ENCODE results near the gene KLK11.

KLK11 gene

GRCh38 chr19:51012661-51013190 lies 13.7 kb downstream of the KLK11 start:
- ATAC-seq, result no peak
- TF ChIP-seq ZNF70 (CRISPR knock-in tag; IDR thresholded peaks at IDR 0.05) (no peak), TCF4 (CRISPR knock-in tag; IDR thresholded peaks at IDR 0.05; ENCODE audit: borderline replicate concordance) (no peak), GLIS3 (CRISPR knock-in tag; IDR thresholded peaks at IDR 0.05) (no peak), POU6F1 (CRISPR knock-in tag; IDR thresholded peaks at IDR 0.05; ENCODE audit: borderline replicate concordance, low read depth) (no peak), TOX (CRISPR knock-in tag; IDR thresholded peaks at IDR 0.05; ENCODE audit: borderline replicate concordance) (no peak), CSRNP3 (CRISPR knock-in tag; IDR thresholded peaks at IDR 0.05) (no peak)

GRCh38 chr19:51010066-51010795 lies 16.2 kb downstream of the KLK11 start:
- no peak for TF ChIP-seq ARNTL (CRISPR knock-in tag; IDR thresholded peaks at IDR 0.05; ENCODE audit: borderline replicate concordance, low read depth)
- TF ChIP-seq PPARA (CRISPR knock-in tag; IDR thresholded peaks at IDR 0.05; ENCODE audit: borderline replicate concordance), result no peak
- TF ChIP-seq OSR1 (CRISPR knock-in tag; IDR thresholded peaks at IDR 0.05), result no peak
- TF ChIP-seq BACH2 (CRISPR knock-in tag; IDR thresholded peaks at IDR 0.05; ENCODE audit: borderline replicate concordance), result no peak
- no peak for TF ChIP-seq ZNF565 (CRISPR knock-in tag; conservative IDR thresholded peaks at IDR 0.05; ENCODE audit: low read depth)
- TF ChIP-seq ZFP3 (CRISPR knock-in tag; IDR thresholded peaks at IDR 0.05), result no peak
- TF ChIP-seq TCF4 (CRISPR knock-in tag; IDR thresholded peaks at IDR 0.05; ENCODE audit: borderline replicate concordance), result no peak
- no peak for TF ChIP-seq CSDC2 (CRISPR knock-in tag; IDR thresholded peaks at IDR 0.05)
- TF ChIP-seq TSHZ2 (CRISPR knock-in tag; IDR thresholded peaks at IDR 0.05), result no peak
- no peak for TF ChIP-seq ESRRG (CRISPR knock-in tag; IDR thresholded peaks at IDR 0.05)
- TF ChIP-seq RARB (CRISPR knock-in tag; IDR thresholded peaks at IDR 0.05), result no peak
- no peak for TF ChIP-seq CSRNP3 (CRISPR knock-in tag; IDR thresholded peaks at IDR 0.05)
- no peak for TF ChIP-seq ZNF8 (CRISPR knock-in tag; IDR thresholded peaks at IDR 0.05)
- no peak for TF ChIP-seq ZFP30 (CRISPR knock-in tag; IDR thresholded peaks at IDR 0.05)
- no peak for TF ChIP-seq CREB5 (CRISPR knock-in tag; IDR thresholded peaks at IDR 0.05; ENCODE audit: low read depth)
- TF ChIP-seq TOX (CRISPR knock-in tag; IDR thresholded peaks at IDR 0.05; ENCODE audit: borderline replicate concordance), result no peak
- ATAC-seq, result no peak

- no peak for ATAC-seq
- TF ChIP-seq SNAI2 (CRISPR knock-in tag; IDR thresholded peaks at IDR 0.05), result no peak
- TF ChIP-seq TOX (CRISPR knock-in tag; IDR thresholded peaks at IDR 0.05; ENCODE audit: borderline replicate concordance), result no peak
- TF ChIP-seq ESRRG (CRISPR knock-in tag; IDR thresholded peaks at IDR 0.05), result no peak
- no peak for TF ChIP-seq ZC3H10 (CRISPR knock-in tag; IDR thresholded peaks at IDR 0.05)
- no peak for TF ChIP-seq GLIS3 (CRISPR knock-in tag; IDR thresholded peaks at IDR 0.05)
- no peak for TF ChIP-seq POU6F1 (CRISPR knock-in tag; IDR thresholded peaks at IDR 0.05; ENCODE audit: borderline replicate concordance, low read depth)
- no peak for TF ChIP-seq ARNTL (CRISPR knock-in tag; IDR thresholded peaks at IDR 0.05; ENCODE audit: borderline replicate concordance, low read depth)
- no peak for TF ChIP-seq OSR1 (CRISPR knock-in tag; IDR thresholded peaks at IDR 0.05)
- TF ChIP-seq ZFP30 (CRISPR knock-in tag; IDR thresholded peaks at IDR 0.05), result no peak
- no peak for TF ChIP-seq PPARA (CRISPR knock-in tag; IDR thresholded peaks at IDR 0.05; ENCODE audit: borderline replicate concordance)
These were observed 17.1 kb downstream of the KLK11 start for GRCh38 chr19:51009061-51009891.
